Fibroblast of skin of left quadriceps (primary cell): ENCODE data around the gene HIRA.

Source experiments
- DNase-seq, 2 experiments: peaks; one replicate each; pipeline ENCODE4 v3.0.0-alpha.2; 2013; ENCODE audit warnings: low read depth in 2 of 2

The HIRA gene

GRCh38 chr22:19357270-19358105 lies 74.0 kb downstream of the HIRA start:
- no peak for DNase-seq

- no peak for DNase-seq
Measured at GRCh38 chr22:19356708-19357269, 74.7 kb downstream of the HIRA start.

- no peak for DNase-seq
Measured at GRCh38 chr22:19355413-19356157, 75.9 kb downstream of the HIRA start.

GRCh38 chr22:19354201-19354600 lies 77.3 kb downstream of the HIRA start:
- no peak for DNase-seq

GRCh38 chr22:19353363-19354131 lies 78.0 kb downstream of the HIRA start:
- DNase-seq, result no peak

- no peak for DNase-seq
Measured at GRCh38 chr22:19352766-19353165, 78.8 kb downstream of the HIRA start.

GRCh38 chr22:19352217-19352616 lies 79.3 kb downstream of the HIRA start:
- no peak for DNase-seq

GRCh38 chr22:19351604-19352003 lies 79.9 kb downstream of the HIRA start:
- no peak for DNase-seq

GRCh38 chr22:19350947-19351346 lies 80.6 kb downstream of the HIRA start:
- DNase-seq, result no peak

- DNase-seq, result no peak
Measured at GRCh38 chr22:19350476-19350859, 81.1 kb downstream of the HIRA start.

- DNase-seq, result no peak
Measured at GRCh38 chr22:19349778-19350475, 81.6 kb downstream of the HIRA start.

- no peak for DNase-seq
Measured at GRCh38 chr22:19346677-19347265, 84.8 kb downstream of the HIRA start.

GRCh38 chr22:19344420-19344819 lies 87.1 kb downstream of the HIRA start:
- no peak for DNase-seq

- DNase-seq, result no peak
Measured at GRCh38 chr22:19343470-19343869, 88.1 kb downstream of the HIRA start.

GRCh38 chr22:19341500-19341899 lies 90.0 kb downstream of the HIRA start:
- DNase-seq, result no peak

- DNase-seq, result no peak
Measured at GRCh38 chr22:19337137-19337536, 94.4 kb downstream of the HIRA start.

GRCh38 chr22:19336133-19337075 lies 95.1 kb downstream of the HIRA start:
- no peak for DNase-seq

- DNase-seq, result no peak
Measured at GRCh38 chr22:19331975-19332374, 99.6 kb downstream of the HIRA start.

- DNase-seq, result no peak
Measured at GRCh38 chr22:19331474-19331873, 100.1 kb downstream of the HIRA start.

GRCh38 chr22:19330865-19331418 lies 100.6 kb downstream of the HIRA start:
- no peak for DNase-seq
